Measurements from ENCODE around the gene NEGR1. TPM values are rescaled to one million over a fixed set of nuclear protein-coding genes. Genes with fewer than 3 reads are reported as not detected.

The NEGR1 gene
- total RNA-seq, 1 experiment from 2014 or later, result 0.44 TPM

DNA sequence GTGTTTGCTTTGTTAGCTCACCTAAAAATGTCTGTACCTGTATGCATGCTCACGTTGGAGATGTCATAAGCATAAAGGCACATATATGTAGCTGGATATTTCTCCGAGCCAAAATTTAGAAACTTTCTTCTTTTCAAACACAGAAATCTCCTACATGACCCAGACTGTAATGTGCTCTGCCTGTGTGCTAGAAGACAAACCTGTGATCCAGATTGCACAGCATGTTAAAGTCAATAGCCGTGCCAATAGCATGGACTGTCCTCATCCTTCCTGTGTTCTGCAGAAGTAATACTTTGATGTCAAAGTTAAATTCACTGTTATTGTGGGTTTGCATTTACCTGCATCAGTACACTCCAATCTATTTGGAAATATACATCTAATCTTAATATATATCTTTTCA, 855.3 kb downstream of the NEGR1 start:
- Histone ChIP-seq H3F3A (ENCODE audit: insufficient read depth, low read depth) (no peaks in the 10 kb centered on the region), H3K27ac (no peak overlapping the region), H4K20me1 (ENCODE audit: insufficient read depth) (no peaks in the 10 kb centered on the region), H3K4me2 (no peak overlapping the region), H3K9me2 (ENCODE audit: insufficient read depth) (no peaks in the 10 kb centered on the region), H3K4me3 (no peak overlapping the region), H3K4me1 (replicated peaks; ENCODE audit: insufficient read depth) (no peaks in the 10 kb centered on the region), H3K36me3 (ENCODE audit: low read depth) (no peaks in the 10 kb centered on the region), H2AFZ (peak overlapping the region; percentile 31; the same call in 1 of the 2 replicates), H3K9me3 (ENCODE audit: insufficient read depth, low read depth) (no peaks in the 10 kb centered on the region), H3K79me2 (ENCODE audit: low read depth) (no peaks in the 10 kb centered on the region), H3K27me3 (ENCODE audit: insufficient read depth, low read depth) (no peaks in the 10 kb centered on the region)
- intact Hi-C loops (cut with micrococcal nuclease; ENCODE audit: unreplicated experiment), result no loop called here
- POLR2A ChIA-PET (ENCODE audit: unreplicated experiment), result no interaction called here
- TF ChIP-seq CTCF (conservative IDR thresholded peaks at IDR 0.05) (no peak), EZH2 (IDR thresholded peaks at IDR 0.05; ENCODE audit: low read depth) (no peak)
- CTCF ChIA-PET, result no interaction called here
- no peak for DNase-seq
- no TSS peak for BruUV-seq (replicated peaks)

DNA sequence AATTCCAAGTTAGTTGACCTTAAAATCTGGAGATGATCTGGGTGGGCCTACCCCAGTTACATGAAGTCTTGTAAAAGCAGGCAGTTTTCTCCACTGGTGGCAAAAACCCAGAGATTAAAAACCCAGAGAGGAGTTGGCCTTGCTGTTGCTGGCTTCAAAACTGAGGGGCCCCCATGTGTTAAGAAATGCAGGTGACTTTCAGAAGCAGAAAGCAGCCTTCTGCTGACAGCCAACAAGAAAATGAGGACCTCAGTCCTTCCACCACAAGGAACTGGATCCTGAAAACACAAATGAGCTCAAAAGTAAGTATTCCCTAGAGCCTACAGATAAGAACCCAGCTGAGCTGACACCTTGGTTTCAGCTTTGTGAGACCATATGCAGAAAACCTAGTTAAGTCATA, 857.8 kb downstream of the NEGR1 start:
- TF ChIP-seq CTCF (conservative IDR thresholded peaks at IDR 0.05), result no peak
- TF ChIP-seq EZH2 (IDR thresholded peaks at IDR 0.05; ENCODE audit: low read depth), result no peak
- Histone ChIP-seq H3K4me3 (no peak overlapping the region), H3K27ac (no peak overlapping the region), H4K20me1 (ENCODE audit: insufficient read depth) (no peaks in the 10 kb centered on the region), H3K9me3 (ENCODE audit: insufficient read depth, low read depth) (no peaks in the 10 kb centered on the region), H3K36me3 (ENCODE audit: low read depth) (no peaks in the 10 kb centered on the region), H2AFZ (no peak overlapping the region), H3K9me2 (ENCODE audit: insufficient read depth) (no peaks in the 10 kb centered on the region), H3K4me2 (no peak overlapping the region), H3K4me1 (replicated peaks; ENCODE audit: insufficient read depth) (no peaks in the 10 kb centered on the region), H3K79me2 (ENCODE audit: low read depth) (no peaks in the 10 kb centered on the region), H3F3A (ENCODE audit: insufficient read depth, low read depth) (no peaks in the 10 kb centered on the region), H3K27me3 (ENCODE audit: insufficient read depth, low read depth) (no peaks in the 10 kb centered on the region)
- BruUV-seq (replicated peaks), result no TSS peak
- ChIA-PET POLR2A (ENCODE audit: unreplicated experiment) (no interaction called here), CTCF (no interaction called here)
- intact Hi-C loops (cut with micrococcal nuclease; ENCODE audit: unreplicated experiment), result no loop called here
- no peak for DNase-seq

GRCh38 chr1:71422221-71422620, 860.1 kb downstream of the NEGR1 start:
- H3K79me2 ChIP-seq (ENCODE audit: low read depth), result no peaks in the 10 kb centered on the region
- H3K27me3 ChIP-seq (ENCODE audit: insufficient read depth, low read depth), result no peaks in the 10 kb centered on the region
- H3K4me3 ChIP-seq, result no peak overlapping the region
- H3K4me1 ChIP-seq (replicated peaks; ENCODE audit: insufficient read depth), result no peaks in the 10 kb centered on the region
- H3K9me3 ChIP-seq (ENCODE audit: insufficient read depth, low read depth), result no peaks in the 10 kb centered on the region
- no peak for TF ChIP-seq EZH2 (IDR thresholded peaks at IDR 0.05; ENCODE audit: low read depth)
- TF ChIP-seq CTCF (conservative IDR thresholded peaks at IDR 0.05), result no peak
- intact Hi-C loops (cut with micrococcal nuclease; ENCODE audit: unreplicated experiment), result no loop called here
- H2AFZ ChIP-seq, result no peak overlapping the region
- no peak for DNase-seq
- ChIA-PET POLR2A (ENCODE audit: unreplicated experiment) (no interaction called here), CTCF (no interaction called here)
- H3K9me2 ChIP-seq (ENCODE audit: insufficient read depth), result no peaks in the 10 kb centered on the region
- no peaks in the 10 kb centered on the region for H4K20me1 ChIP-seq (ENCODE audit: insufficient read depth)
- no peak overlapping the region for H3K4me2 ChIP-seq
- no peaks in the 10 kb centered on the region for H3K36me3 ChIP-seq (ENCODE audit: low read depth)
- no peak overlapping the region for H3K27ac ChIP-seq
- no peaks in the 10 kb centered on the region for H3F3A ChIP-seq (ENCODE audit: insufficient read depth, low read depth)
- BruUV-seq (replicated peaks), result no TSS peak

All from PC-9 (cell line).